ENCODE data around the gene TSPAN14. TPM values are rescaled to one million over a fixed set of nuclear protein-coding genes. Genes with fewer than 3 reads are reported as not detected.
A peak's percentile ranks its signal among the peaks of the same experiment; 100 is the strongest.

The TSPAN14 gene
- total and polyA plus RNA-seq, 10 of the 15 experiments (the other 5 are each of a cell fraction or from before 2014, with no cell fraction given) = 2.5 to 31.7 (median 17.9) TPM

DNA sequence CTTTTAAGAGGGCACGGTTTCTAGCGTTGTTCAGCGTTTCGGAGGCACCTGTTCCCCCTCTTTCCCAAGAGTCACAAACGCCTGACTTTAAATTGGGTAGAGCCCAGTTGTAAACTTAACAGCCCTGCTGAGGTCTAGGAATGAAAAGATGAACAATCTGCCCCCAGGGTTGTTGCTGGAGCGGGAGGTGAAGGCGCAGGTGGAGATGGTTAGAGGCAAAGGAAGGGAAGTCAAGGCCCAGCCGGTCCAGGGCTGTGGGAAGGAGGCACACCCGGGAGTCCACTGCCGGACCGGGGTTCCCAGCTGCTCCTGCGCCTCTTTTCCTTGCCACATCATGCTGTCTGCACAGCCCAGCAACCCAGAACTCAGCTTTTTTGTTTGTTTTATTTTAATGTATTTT, 45.0 kb upstream of the TSPAN14 start:
- H4K20me1 ChIP-seq (ENCODE audit: control insufficient read depth, insufficient read depth) = no peaks in the 10 kb centered on the region
- H3K4me1 ChIP-seq (ENCODE audit: control insufficient read depth, insufficient read depth, low read length) = no peaks in the 10 kb centered on the region; the same call in 1 of the 2 replicates
- no peak for FAIRE-seq
- BruUV-seq (replicated peaks) = no TSS peak
- no peaks in the 10 kb centered on the region for H3K79me2 ChIP-seq (ENCODE audit: control insufficient read depth, insufficient read depth, low read length)
- no peak overlapping the region for H3K27ac ChIP-seq (ENCODE audit: control insufficient read depth, insufficient read depth)
- ChIA-PET RAD21 (ENCODE audit: unreplicated experiment) (interaction anchor here (3.3 kb wide), 1 partner anchor 12 kb away, joined by 22 read pairs; no protein-coding TSS in a partner anchor), POLR2A (interaction anchor here (0.5 to 1.1 kb wide), 2 partner anchors 12 to 15 kb away, joined by 3 to 7 read pairs; no protein-coding TSS in a partner anchor), CTCF (interaction anchor here (0.8 kb wide), 1 partner anchor 11 kb away, joined by 3 read pairs; no protein-coding TSS in a partner anchor), SMC1A (ENCODE audit: uncharacterized antibody, unreplicated experiment) (interaction anchor here (2.7 kb wide), 1 partner anchor 13 kb away, joined by 8 read pairs; no protein-coding TSS in a partner anchor)
- TF ChIP-seq USF2 (IDR thresholded peaks at IDR 0.05; ENCODE audit: borderline replicate concordance, low read depth, low read length) (no peak), MLLT1 (IDR thresholded peaks at IDR 0.05) (no peak), ELK1 (IDR thresholded peaks at IDR 0.05; ENCODE audit: low read depth, low read length) (no peak), SMAD5 (IDR thresholded peaks at IDR 0.05; ENCODE audit: low read depth) (no peak), ETV6 (conservative IDR thresholded peaks at IDR 0.05 in 1 of 2, IDR thresholded peaks at IDR 0.05 in 1 of 2; ENCODE audit: borderline replicate concordance in 1 of 2, low read depth in 1 of 2) (no peak)
- TF ChIP-seq, protein P1, sequence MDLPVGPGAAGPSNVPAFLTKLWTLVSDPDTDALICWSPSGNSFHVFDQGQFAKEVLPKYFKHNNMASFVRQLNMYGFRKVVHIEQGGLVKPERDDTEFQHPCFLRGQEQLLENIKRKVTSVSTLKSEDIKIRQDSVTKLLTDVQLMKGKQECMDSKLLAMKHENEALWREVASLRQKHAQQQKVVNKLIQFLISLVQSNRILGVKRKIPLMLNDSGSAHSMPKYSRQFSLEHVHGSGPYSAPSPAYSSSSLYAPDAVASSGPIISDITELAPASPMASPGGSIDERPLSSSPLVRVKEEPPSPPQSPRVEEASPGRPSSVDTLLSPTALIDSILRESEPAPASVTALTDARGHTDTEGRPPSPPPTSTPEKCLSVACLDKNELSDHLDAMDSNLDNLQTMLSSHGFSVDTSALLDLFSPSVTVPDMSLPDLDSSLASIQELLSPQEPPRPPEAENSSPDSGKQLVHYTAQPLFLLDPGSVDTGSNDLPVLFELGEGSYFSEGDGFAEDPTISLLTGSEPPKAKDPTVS (IDR thresholded peaks at IDR 0.05; ENCODE audit: low read depth, low read length) = no peak
- peak overlapping the region; percentile 64 for H3K9ac ChIP-seq (ENCODE audit: control insufficient read depth, insufficient read depth, low read length)
- 63% methylated on average over 12 of the region's 12 CpGs for WGBS (ENCODE audit: insufficient coverage, insufficient replicate concordance, low lambda C conversion rate, missing lambda C conversion rate)
- intact Hi-C loops (cut with micrococcal nuclease; ENCODE audit: unreplicated experiment) (no loop called here), in situ Hi-C loops (cut with MboI) (no loop called here)
- no peaks in the 10 kb centered on the region for H3K9me3 ChIP-seq (replicated peaks; ENCODE audit: control insufficient read depth, insufficient read depth, low read length)
- DNase-seq (ENCODE audit: low read depth, low spot score) = no peak
- H3K36me3 ChIP-seq (ENCODE audit: control insufficient read depth in 2 of 2, insufficient read depth in 2 of 2, low read length in 1 of 2) = no peaks in the 10 kb centered on the region
- H2AFZ ChIP-seq (ENCODE audit: control insufficient read depth, low read depth, low read length) = peak overlapping the region; percentile 88; the same call in 1 of the 2 replicates
- H3K4me2 ChIP-seq (ENCODE audit: control insufficient read depth, insufficient read depth) = peak overlapping the region; percentile 68
- peak overlapping the region; percentile 77 for H3K4me3 ChIP-seq
- H3K27me3 ChIP-seq (replicated peaks in 1 of 2; ENCODE audit: control insufficient read depth in 2 of 2, insufficient read depth in 2 of 2, low read length in 1 of 2) = peaks cover 0 to 3% of the 10 kb centered on the region in 2 experiments; a peak in 2 of 4 replicates
- ATAC-seq = no peak
